NCI-H128 (cell line): ENCODE results near the gene ALAS2.
"Not testable (repeated sequence)": the region's sequence is repeated elsewhere in the genome, so short reads cannot be mapped to it uniquely, and the experiment has no call there.

ENCODE experiments used
- DNase-seq: peaks from one replicate; lab custom pipeline; 2025; ENCODE audit not compliant: unreplicated experiment; lab: John Stamatoyannopoulos, UW

Gene ALAS2

GRCh38 chrX:55030271-55031205, at the start of gene ALAS2:
Gene ALAS2, minus strand, starts transcription at chrX:55030977. Its CDS starts 4,977 bp downstream, at chrX:55026000.
- no peak for DNase-seq

DNA sequence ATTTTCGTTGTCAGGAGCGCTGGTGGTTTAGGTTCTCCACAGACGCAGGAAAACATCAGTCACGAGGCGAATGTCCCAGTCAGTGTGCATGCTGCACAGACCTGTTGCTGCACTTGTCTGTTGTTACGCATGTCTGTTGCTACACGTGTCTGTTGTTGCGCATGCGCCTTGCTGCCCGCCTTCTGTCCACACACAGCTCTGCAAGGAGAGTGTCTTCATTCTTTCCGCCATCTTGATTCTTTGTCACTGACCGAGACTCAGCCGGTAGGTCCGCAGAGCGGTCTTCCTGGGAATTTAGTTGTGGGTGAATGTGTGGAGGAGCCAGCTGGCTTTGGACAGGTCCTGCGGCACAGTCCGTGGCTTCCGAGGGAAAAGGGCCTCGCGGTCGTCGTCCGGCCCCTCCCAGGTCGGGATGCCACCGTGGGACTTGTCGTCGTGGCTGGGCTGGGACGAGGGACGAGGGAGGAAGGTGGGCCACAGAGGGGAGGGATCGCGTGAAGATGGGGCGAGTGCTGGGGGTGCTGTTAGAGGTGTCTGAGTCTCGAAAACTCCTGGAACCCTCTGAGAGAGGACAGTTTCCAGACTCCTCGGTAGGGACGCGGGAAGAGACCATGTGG, 44.2 kb upstream of the ALAS2 start, which contains the start of gene PAGE2B:
TSS of gene PAGE2B (plus strand) at position 180 of the 617 bp plus-strand sequence. CDS start 1,012 bp downstream, outside the sequence.
- DNase-seq, result no peak

GRCh38 chrX:55072286-55072685, 41.5 kb upstream of the ALAS2 start:
- DNase-seq, result no peak

DNA sequence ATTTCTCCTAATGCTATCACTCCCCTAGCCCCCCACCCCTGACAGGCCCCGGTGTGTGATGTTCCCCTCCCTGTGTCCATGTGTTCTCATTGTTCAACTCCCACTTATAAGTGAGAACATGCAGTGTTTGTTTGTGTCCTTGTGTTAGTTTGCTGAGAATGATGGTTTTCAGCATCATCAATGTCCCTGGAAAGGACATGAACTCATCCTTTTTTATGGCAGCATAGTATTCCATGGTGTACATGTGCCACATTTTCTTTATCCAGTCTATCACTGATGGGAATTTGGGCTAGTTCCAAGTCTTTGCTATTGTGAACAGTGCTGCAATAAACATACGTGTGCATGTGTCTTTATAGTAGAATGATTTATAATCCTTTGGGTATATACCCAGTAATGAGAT, 36.4 kb upstream of the ALAS2 start:
- DNase-seq, result not testable (repeated sequence)

DNA sequence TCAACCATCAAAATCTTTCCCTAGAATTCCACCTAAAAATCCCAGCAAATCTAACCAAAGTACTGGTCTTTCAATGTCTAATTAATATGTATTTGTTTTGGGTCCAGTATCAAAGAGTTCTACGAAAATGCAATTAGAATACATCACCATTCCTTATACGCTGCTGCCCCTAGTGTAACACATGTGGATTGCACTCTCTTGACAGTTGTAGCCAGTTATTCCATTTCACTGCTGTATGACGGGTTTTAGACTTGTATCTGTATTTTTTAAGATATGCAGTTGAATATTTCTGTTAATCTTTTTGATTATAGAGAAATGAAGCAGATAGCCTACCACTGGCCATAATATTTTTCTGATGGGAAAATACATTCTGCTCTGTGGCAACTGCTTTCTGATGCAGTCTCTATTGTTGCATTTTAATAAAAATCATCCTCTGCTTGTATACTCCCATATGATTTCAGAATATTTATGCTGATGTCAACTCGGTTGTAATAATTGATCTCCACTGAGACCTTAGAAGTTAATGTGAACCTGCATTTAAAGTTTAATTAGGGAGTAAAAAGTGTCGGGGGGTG, 27.0 kb upstream of the ALAS2 start:
- DNase-seq, result peak; percentile 0

DNA sequence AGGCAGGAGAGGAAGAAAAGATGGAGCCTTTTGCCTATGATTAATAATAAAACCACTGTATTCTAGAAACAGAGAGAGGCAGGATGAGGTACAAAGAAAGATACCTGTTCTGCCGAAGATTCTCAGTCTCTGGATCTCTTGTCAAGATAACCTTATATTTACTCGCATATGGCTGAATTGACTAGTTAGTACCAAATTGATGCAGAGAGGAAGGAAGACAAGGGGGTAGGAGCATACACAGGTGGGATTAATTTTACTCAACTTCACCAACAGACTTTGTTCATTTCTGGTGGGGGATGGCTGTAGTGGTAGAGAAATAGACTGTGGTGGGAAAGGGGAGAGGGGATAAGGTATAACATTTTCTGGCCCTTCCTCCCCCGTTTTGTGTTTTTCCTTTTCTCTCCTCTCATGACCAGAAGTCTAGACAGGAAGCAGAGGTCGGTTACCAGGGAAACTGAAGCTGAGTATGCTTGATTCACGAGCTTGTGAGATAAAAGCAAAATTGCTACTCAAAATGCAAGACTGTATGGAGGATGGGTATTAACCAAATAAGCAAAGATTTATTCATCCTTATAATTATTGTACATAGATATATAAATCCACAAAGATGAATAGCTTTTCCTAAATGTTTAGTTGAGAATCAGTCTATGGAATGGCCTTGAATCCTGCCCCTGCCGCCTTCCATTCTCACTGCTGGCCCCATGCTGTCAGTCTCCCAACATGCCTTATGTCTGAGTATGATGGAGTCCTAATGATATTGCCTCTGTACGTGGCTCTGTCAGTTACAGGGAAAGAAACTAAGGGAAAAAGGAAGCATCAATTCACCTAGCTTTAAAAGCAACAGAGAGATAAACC, 26.3 kb upstream of the ALAS2 start:
- no peak for DNase-seq

GRCh38 chrX:55050599-55050998, 19.8 kb upstream of the ALAS2 start:
- DNase-seq, result not testable (repeated sequence)

DNA sequence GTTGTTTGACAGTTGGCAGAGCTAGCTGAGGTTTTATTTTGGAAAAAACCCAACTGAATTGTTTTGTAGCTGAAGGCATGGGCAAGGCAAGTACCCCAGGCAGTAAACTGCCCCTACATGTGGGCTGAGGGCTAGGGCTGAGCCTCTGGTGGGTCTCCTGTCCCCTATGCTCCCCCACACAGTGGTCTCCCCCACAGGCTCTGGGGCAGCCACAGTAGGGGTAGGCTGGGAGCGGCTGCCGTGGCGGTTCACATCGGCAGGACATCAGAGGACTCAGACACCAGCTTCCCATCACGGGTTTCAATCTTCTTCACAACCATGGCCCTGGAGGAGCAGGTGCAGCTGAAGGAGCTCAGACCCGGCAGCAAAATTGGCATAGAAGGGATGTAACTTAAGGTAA, 10.7 kb upstream of the ALAS2 start:
- no peak for DNase-seq

DNA sequence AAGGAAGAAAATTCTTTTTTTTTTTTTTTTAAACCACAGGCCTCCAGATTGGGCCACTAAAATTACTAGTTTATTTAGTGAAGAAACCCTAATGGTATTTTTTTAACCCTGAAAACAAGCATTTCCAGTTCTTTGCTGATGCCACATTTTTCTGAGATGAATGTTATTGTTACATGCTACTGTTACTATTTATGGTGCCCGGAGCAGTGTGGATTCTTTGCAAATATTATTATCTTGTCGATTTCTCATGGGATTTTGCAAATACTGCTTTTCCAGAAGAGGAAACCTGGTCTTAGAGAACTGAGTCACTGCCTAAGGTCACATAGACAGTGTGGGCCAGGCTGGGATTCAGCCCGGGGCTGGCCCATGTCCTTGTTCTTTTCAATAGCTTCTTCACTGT, 8.7 kb upstream of the ALAS2 start:
- DNase-seq, result no peak

- no peak for DNase-seq
Observed at GRCh38 chrX:55033429-55033828, 2.7 kb upstream of the ALAS2 start.

GRCh38 chrX:55029291-55029690, 1.5 kb downstream of the ALAS2 start:
- DNase-seq, result no peak

- DNase-seq, result no peak
Observed at GRCh38 chrX:55028611-55029010, 2.2 kb downstream of the ALAS2 start.

DNA sequence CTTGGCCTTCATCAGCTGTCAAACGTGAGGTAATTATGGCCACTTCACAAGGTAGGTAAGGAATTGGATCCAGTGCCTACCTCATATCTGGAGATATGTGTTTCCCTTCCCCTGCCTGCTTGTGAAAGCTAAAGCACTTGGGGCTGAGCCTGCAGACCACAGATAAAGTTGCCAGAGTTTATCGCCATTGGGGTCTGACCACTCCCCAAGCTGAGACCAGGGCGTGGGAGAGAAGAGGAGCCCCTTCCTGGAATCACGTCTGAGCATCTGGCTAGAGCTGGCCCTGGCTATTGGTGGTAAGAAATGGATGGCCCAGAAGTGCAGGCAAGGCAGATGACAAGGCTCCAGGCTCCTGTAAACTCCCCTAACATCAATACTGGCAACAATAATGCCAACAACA, 2.7 kb downstream of the ALAS2 start:
- no peak for DNase-seq

GRCh38 chrX:55026840-55027239, 3.9 kb downstream of the ALAS2 start:
- no peak for DNase-seq

GRCh38 chrX:55026143-55026542, 4.6 kb downstream of the ALAS2 start:
- DNase-seq, result no peak

DNA sequence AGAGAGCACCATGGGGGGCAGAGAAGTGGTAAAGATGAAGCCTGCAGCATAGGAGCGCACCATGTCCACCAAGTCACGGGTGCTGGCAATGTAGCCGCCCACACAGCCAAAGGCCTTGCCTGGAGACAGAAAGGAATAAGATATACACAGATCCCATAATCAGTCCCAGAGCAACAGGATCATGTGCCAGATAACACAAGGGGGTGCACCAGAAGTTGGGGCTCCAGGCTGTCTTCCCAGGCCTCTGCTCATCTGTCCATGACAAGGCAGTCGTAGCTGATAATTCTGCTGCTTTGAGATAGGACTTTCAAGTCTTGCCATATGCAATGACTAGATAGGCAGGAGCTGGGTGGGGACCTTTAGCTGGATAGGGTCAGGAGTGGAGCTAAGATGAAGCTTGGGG, 15.9 kb downstream of the ALAS2 start:
- no peak for DNase-seq

GRCh38 chrX:55011294-55011693, 19.5 kb downstream of the ALAS2 start:
- no peak for DNase-seq

GRCh38 chrX:55008571-55009358, 22.0 kb downstream of the ALAS2 start:
- no peak for DNase-seq

- no peak for DNase-seq
Observed at GRCh38 chrX:55007656-55008055, 23.1 kb downstream of the ALAS2 start.
